ENCODE data around the gene PLTP.
"Not testable (repeated sequence)": the region's sequence is repeated elsewhere in the genome, so short reads cannot be mapped to it uniquely, and the experiment has no call there.

Gene PLTP

DNA sequence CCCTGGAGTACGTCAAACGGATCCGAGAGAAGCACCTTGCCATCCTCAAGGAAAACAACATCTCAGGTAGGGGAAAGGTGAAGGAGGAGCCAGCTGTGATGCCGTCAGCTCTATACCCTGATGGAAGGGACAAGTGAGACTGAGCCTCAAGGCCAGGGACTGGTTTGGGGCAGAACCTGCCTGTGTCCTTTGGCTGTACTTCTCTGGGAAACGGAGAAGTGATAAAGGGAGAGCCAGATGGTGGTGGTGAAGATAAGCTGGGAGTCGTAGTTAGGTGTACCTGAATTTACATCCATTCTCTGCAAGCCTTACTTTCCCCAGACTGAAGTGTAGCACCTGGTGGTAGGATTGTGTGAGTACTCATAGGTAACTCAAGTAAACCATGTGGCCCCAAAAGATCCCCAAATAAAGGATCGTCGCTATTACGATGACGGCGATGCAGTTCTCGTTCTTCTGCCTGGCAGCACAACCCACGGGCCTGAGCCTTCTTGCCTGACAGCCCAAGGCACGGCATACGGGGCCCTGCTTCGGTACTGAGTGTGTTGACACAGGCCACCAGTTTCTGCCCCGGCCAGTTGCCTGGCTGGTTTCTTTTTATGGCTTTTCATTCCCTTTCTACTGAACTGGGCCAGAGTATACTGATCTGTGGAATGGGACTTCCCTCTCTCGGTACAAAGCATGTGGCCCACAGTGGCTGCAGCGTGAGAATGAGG lies 33.2 kb upstream of the PLTP start:
- DNase-seq (ENCODE audit: low spot score): no peak

GRCh38 chr20:45944151-45944964 lies 32.4 kb upstream of the PLTP start:
- DNase-seq (ENCODE audit: low spot score): no peak

DNA sequence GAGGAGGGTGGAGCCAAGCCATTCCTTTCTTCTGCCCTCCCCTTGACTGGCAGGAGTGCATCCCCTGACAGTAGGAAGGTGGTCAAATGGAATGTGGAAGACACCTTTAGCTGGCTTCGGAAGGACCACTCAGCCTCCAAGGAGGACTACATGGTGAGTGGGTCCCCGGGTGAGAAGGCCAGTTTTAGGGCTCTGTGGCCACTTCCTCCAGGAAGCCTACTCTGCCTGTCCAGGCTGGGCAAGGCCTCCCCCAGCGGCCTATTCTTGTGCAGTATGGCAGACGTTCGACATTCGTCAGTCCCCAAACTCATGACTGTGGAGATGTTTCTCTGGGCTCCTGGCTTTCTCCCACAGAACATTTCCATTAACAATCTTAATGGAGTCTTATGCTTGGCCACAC lies 31.7 kb upstream of the PLTP start:
- DNase-seq (ENCODE audit: low spot score): no peak

DNA sequence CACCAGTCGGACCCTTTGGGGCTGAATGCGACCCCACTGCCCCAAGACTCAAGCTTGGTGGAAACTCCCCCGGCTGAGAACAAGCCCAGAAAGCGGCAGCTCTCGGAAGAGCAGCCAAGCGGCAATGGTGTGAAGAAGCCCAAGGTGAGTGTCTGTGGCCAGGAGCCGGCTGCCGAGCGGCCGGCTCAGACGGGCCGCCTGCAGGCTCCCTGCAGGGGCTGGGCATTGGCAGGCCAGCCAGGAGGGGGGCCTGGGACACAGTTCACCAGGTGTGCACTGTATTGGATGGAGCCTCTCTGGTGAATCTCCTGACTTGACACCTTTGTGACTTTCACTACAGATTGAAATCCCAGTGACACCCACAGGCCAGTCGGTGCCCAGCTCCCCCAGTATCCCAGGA lies 28.5 kb upstream of the PLTP start:
- no peak for DNase-seq (ENCODE audit: low spot score)

GRCh38 chr20:45940053-45940452 lies 28.1 kb upstream of the PLTP start:
- DNase-seq (ENCODE audit: low spot score): no peak

DNA sequence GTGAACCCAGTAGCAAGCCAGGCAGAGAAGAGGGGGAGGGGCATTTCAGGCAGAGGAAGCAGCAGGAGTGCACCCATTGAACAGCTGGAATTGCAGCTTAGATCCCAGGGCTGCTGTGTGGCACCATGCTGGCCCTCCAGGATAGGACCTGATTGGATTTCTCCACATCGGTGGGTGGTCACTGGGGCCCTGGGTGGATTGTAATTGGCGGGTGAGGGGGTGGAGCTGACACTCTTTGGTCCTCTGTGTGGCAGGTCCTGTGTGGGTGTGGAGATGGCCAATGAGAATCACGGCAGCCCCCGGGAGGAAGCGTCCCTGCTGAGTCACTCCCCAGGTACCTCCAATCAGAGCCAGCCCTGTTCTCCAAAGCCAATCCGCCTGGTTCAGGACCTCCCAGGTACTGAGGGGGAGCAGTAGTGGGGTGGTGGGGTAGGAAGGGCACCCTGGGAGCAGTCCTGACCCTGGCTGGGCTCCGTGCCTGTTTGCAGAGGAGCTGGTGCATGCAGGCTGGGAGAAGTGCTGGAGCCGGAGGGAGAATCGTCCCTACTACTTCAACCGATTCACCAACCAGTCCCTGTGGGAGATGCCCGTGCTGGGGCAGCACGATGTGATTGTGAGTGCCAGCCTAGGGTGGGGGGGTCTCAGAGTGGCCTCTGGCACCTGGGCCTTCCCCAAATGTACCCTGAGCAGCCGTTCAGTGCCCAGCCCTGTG lies 26.9 kb upstream of the PLTP start:
- DNase-seq (ENCODE audit: low spot score): no peak

DNA sequence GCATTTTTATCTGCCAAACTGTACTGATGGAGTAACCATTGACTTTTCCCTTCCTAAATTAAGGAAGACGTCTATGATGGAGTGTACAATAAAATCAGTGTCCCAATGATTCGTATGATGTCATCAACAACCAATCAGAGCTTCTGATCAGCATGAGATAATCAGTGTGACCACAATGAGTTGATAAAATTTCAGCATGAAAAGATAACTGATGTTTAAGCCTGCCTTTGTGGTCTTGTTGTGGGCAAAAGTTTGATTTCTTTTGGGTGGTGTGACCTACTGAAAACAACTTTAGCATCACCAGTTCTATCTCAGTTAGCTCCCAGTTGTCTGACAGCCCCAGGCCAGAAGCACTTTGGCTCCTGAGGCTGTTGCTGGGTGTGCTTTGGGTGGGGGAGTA lies 25.8 kb upstream of the PLTP start:
- no peak for DNase-seq (ENCODE audit: low spot score)

DNA sequence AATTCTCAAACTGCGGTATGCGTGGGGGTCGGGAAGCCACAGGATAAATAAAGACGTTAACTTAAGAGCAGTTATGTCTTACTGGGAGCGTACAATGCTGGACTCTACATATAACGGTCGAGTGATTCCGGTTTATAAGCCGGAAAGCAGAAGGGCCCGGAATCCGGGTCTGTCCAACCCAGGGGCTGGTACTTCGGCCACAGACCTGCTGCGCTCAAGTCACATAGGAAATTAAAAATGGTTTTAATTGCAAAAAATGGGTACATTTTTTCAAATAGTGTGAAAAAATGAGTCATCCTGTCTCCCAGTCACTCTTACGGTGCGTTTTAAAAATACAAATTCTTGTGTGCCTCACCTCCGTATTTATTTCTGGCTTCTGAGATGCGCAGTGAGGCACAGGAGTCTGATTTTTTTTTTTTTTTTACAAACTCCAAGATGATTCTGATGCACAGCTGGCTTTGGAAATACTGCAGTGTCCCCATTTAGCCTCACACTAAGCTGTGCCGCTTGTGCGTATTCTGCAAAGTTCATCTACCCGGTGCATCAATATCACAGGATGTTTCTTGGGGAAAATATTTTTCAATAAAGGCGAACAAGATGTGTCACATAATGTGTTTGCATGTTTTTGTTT lies 23.6 kb upstream of the PLTP start:
- no peak for DNase-seq (ENCODE audit: low spot score)

GRCh38 chr20:45934586-45935415 lies 22.8 kb upstream of the PLTP start, which contains the start of gene PCIF1:
TSS of gene PCIF1 (plus strand) at chr20:45934683. CDS start at chr20:45939000, 4,317 bp downstream.
- peak; percentile 98 for DNase-seq (ENCODE audit: low spot score)

GRCh38 chr20:45934046-45934585 lies 22.2 kb upstream of the PLTP start:
- DNase-seq (ENCODE audit: low spot score): peak; percentile 53

DNA sequence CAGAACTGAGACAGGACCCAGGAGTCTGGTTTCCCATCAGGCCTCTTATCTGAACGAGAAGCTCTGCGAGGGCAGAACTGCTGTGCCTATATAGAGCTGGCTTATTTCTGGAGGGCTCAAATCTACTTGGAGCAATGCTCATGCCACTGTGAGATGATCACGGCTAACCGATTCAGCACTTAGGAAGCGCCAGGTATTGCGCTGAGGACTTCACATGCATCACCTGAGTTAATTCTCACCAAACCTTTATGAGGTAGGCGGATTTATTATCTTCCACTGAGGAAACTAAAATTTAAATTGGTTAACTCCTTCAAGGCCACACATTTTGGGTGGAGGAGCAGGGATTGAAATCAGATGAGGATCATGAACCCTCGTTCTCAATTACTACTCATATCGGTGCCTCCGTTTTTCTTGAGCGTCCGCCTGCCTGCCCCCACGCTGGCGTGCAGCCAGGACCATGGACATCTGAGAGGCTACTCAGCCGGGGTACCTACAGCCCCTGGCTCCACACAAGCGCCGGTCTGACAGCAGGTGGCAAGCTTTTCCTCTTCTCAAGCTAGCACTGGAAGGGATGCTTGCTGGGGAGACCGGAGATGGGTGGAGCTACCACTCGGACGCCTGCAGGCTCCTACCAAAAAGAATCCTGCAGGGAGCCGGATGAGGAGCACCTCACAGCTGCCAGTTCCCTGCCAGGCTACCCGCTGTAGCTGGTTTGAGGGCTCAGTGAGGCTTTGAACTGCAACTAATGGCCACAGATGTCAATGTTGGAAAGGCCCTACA lies 21.5 kb upstream of the PLTP start:
- DNase-seq (ENCODE audit: low spot score): peak; percentile 97

GRCh38 chr20:45931680-45932079 lies 19.7 kb upstream of the PLTP start:
- DNase-seq (ENCODE audit: low spot score): not testable (repeated sequence)

DNA sequence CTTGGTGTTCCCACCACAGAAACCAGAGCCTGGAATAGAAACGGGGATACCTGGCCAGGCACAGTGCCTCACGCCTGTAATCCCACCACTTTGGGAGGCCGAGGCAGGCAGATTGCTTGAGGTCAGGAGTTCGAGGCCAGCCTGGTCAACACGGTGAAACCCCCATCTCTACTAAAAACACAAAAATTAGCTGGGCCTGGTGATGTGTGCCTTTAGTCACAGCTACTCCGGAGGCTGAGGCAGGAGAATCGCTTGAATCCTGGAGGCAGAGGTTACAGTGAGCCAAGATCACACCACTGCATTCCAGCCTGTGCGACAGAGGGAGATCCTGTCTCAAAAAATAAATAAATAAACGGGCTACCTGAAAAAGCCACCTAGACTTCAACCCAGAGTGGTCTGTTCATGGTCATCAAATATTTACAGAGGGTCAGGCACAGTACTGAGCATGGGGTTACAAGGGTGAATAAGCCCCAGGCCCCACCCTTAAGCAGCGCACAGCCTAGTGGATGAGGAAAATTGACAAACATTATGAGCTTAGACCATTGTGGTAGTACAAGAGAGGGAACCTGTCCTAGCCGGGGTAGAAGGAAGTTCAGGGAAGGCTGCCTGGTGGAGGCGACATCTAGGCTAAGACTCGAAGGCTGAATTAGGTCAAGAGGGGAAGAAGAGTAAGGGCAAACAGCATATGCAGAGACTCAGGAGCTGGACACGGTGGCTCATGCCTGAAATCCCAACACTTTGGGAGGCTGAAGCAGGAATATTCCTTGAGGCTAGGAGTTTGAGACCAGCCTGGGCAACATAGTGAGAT lies 15.3 kb upstream of the PLTP start:
- no peak for DNase-seq (ENCODE audit: low spot score)

DNA sequence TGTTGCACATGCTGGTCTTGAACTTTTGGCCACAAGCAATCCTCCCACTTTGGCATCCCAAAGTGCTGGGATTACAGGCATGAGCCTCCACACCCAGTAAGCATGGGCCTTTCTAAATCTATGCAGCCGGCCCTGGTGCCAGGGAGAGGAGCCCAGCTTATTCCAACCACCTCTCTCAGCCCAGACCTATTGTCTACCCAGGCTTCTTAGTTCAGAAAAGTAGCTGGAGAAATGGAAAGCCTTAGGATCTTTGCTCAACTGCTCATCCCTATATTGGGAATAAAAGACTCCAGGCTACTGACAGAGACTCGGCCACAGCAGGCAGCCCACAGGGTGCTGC lies 14.7 kb upstream of the PLTP start:
- DNase-seq (ENCODE audit: low spot score): no peak

DNA sequence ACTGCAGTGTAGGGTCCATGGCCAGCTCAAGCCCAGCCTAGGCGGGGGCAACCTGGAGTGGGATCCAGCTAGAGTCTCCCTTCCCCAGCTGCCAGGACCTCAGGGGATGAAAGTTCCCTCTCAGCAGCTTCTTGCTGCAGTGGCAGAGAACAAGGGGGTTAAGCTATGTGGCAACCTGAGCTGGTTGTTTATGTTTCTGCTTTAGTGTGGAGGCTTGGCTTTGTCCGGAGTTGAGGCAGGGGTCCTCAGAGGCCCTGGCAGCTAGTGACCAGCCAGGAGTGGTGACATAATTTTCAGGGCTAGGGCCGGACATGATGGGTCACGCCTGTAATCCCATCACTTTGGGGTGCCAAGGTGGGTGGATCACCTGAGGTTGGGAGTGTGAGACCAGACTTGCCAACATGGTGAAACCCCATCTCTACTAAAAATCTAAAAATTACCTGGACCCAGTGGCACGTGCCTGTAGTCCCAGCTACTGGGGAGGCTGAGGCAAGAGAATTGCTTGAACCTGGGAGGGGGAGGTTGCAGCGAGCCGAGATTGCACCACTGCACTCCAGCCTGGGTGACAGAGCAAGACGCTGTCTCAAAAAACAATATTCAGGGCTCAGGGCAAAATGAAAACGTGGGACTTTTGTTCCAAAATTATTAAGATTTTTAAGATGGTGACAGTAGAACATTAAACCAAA lies 14.0 kb upstream of the PLTP start:
- no peak for DNase-seq (ENCODE audit: low spot score)

DNA sequence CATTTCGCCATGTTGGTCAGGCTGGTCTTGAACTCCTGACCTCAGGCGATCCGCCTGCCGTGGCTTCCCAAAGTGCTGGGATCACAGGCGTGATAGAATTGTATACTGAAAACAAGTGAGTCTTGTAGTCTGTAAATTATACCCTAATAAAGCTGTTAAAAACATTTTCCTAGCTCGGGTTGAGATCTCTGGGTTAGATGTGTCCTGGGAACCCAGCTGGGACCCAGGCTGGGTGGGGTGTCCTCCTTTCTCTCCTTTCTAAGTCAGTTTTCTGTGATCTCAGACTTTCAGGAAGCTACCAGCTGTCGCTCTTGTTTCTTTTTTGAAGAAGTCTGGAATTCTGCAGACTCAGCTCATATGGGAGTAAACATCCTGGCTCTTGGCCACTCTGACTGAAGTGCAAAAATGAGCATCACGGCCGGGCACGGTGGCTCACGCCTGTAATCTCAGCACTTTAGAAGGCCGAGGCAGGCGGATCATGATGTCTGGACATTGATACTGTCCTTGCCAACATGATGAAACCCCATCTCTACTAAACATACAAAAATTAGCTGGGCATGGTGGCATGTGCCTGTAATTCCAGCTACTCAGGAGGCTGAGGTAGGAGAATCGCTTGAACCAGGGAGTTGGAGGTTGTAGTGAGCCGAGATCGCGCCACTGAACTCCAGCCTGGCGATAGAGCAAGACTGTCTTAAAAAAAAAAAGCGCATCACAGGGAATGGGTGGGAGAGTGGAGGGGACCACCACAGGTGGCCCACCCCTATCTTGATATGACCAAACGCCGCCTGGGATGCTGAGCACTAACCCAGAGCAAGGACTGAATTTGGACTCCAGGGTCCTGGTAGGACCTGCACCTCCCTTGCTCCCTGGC lies 12.7 kb upstream of the PLTP start:
- no peak for DNase-seq (ENCODE audit: low spot score)

DNA sequence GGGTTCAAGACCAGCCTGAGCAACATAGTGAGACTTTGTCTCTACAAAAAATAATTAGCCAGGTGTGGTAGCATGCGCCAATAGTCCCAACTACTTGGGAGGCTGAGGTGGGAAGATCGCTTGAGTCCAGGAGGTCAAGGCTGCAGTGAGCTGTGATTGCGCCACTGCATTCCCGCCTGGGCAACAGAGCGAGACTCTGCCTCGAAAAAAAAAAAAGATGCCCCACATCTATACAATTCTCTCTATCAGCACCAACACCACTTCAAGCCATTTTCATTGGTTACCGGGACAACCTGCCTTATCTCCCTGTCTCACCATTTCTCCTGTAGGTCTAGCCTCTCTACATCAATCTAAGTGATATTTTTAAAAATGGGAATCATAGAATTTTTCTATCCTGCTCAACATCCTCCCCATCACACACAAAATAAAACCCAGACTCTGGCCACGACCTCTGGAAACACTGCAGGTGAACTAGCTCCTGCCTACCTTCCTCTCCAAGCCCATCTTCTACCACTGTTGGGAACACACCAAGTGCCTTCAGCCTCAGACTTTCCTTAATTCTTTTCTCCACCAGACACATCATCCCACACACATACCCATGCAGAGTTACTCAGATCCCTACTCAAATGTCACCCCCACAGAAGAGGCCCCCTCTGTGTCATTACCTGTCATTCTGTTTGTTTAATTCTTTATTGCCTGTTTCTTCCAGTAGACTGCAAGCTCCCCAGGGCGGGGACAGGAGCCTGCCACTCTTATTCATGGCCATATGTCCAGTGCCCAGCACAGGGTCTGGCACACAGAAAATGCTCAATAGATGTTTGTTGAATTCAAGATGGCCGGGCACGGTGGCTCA lies 9.6 kb upstream of the PLTP start:
- DNase-seq (ENCODE audit: low spot score): no peak

All from SW480 (cell line).